ENCODE measurements around the gene SPOCK2.

SPOCK2 gene

DNA sequence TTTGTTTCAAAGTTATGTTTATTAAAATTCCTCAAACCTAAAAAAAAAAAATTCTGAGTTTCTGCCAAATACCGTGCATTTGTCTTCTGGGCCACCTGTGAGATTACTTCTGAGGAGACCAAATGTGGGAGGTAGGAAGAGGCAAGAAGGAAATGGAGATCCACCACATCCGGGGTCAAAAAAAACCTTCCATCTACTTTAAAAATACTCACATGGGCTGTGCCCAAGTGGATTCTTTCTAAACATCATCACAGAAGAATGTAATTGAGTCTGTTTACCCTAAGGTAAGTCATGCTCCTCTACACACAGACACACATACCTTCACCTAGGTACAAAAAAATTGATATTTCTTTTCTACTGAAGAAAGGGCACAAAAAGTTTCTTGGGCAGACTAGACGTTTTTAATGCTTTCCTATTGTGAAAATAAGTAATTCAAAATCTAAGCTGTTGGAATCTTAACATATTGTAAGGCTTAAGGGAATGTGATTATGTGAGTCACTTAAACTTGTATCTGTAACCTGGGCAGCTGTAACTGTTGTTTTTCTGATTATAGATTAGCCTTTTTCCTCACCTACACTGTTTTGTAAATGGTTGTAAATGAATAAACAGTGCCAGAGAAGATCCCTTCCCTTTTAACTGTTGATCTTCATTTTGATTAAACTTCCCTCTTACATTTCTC, 19.1 kb upstream of the SPOCK2 start:
- no peak for DNase-seq (ENCODE audit: low read depth)

DNA sequence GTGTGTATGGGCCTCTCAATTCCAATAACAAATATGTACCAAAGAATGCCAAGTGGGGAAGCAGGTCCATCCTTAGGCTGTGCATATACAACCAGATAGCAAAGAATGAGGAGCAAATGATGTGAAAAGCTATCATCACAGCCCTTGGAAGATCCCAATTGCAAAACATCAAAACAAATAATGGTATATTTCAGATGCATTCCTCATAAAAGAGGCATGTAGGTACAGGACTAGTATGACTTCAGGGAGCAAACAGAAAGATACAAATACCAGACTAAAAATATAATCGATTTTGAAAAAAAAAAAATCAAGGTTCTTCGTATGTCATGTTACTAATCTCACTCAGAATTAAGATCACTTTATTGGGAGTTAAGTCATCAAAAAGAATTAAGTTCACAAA, 18.5 kb upstream of the SPOCK2 start:
- no peak overlapping the region for H3K4me3 ChIP-seq (replicated peaks; ENCODE audit: low read depth, low read length)
- TF ChIP-seq, protein P1, sequence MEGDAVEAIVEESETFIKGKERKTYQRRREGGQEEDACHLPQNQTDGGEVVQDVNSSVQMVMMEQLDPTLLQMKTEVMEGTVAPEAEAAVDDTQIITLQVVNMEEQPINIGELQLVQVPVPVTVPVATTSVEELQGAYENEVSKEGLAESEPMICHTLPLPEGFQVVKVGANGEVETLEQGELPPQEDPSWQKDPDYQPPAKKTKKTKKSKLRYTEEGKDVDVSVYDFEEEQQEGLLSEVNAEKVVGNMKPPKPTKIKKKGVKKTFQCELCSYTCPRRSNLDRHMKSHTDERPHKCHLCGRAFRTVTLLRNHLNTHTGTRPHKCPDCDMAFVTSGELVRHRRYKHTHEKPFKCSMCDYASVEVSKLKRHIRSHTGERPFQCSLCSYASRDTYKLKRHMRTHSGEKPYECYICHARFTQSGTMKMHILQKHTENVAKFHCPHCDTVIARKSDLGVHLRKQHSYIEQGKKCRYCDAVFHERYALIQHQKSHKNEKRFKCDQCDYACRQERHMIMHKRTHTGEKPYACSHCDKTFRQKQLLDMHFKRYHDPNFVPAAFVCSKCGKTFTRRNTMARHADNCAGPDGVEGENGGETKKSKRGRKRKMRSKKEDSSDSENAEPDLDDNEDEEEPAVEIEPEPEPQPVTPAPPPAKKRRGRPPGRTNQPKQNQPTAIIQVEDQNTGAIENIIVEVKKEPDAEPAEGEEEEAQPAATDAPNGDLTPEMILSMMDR (IDR thresholded peaks at IDR 0.05; ENCODE audit: low read length, missing control alignments): no peak
- DNase-seq (ENCODE audit: low read depth): no peak

More for the DNA sequence above, 19.1 kb upstream of the SPOCK2 start:
- TF ChIP-seq, protein P1 (IDR thresholded peaks at IDR 0.05; ENCODE audit: low read length, missing control alignments): no peak
- H3K4me3 ChIP-seq (replicated peaks; ENCODE audit: low read depth, low read length): no peak overlapping the region

DNA sequence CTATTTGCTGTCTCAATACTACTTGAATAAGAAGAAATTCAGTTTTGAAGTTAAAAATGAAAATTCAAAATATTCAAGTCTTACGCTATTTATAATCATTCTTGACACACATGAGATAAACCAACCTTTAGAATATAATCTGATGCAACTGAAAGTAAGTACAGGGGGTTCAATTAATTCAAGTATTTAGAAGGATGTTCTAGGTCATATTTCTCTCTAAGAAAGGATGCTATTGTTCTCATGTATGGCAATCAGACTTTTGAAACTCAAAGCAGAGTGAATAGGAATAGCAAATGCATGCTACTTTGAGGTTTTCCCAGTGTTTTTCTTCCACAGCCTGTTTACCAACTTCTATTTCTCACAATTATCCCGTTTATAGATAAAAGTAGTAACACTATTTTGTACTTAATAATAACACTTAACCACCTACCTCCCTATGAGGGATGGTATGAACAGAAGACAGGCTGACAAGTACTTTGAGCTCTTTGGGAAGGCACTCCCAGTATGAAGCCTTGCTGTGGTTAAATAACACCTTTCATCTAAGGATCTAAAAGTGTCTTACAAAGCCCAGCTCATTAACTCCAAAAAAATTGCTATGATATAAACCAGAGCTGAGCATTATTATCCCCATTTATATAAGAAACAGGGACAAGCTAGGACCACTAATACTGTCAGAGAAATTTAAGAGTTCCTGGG, 18.0 kb upstream of the SPOCK2 start:
- DNase-seq (ENCODE audit: low read depth): no peak
- TF ChIP-seq, protein P1 (IDR thresholded peaks at IDR 0.05; ENCODE audit: low read length, missing control alignments): no peak
- H3K4me3 ChIP-seq (replicated peaks; ENCODE audit: low read depth, low read length): no peak overlapping the region

DNA sequence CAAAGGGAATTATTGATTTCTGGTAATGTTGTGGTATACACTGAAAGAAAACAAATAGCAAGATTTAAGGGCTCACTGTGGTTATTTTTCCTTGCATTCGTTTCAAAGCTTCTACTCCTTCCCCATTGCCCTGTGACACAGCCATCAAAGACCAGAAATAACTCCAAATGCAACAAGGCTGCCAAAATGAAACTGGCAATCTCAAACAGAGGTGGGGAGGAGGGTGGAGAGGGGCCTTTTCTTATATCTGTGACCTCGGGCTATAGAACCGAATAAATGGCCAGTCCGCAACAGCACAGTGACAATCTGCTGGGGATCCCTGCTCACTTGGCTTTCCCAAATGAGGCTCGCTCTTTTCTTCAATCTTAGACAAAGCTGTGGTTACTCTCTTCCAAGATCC, 17.4 kb upstream of the SPOCK2 start:
- no peak for DNase-seq (ENCODE audit: low read depth)
- TF ChIP-seq, protein P1 (IDR thresholded peaks at IDR 0.05; ENCODE audit: low read length, missing control alignments): no peak
- no peak overlapping the region for H3K4me3 ChIP-seq (replicated peaks; ENCODE audit: low read depth, low read length)

DNA sequence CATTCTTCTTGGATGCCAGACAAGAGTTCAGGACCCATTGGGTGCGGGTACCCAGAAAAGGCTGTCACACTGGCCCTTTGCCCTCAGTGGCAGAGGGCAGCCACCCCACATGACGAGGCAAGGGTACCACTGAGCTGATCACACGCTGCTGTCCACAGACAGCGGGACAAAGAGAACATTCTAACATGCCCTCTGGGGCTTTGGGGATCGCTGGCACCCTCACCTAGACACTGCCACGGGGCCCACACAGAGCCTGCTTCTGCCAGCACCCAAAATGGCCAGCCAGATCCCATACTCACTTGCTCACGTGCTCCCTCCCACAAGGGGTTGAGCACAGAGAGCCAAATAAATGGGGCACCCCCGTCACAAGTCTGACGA, 16.7 kb upstream of the SPOCK2 start:
- no peak overlapping the region for H3K4me3 ChIP-seq (replicated peaks; ENCODE audit: low read depth, low read length)
- DNase-seq (ENCODE audit: low read depth): no peak
- TF ChIP-seq, protein P1 (IDR thresholded peaks at IDR 0.05; ENCODE audit: low read length, missing control alignments): no peak

DNA sequence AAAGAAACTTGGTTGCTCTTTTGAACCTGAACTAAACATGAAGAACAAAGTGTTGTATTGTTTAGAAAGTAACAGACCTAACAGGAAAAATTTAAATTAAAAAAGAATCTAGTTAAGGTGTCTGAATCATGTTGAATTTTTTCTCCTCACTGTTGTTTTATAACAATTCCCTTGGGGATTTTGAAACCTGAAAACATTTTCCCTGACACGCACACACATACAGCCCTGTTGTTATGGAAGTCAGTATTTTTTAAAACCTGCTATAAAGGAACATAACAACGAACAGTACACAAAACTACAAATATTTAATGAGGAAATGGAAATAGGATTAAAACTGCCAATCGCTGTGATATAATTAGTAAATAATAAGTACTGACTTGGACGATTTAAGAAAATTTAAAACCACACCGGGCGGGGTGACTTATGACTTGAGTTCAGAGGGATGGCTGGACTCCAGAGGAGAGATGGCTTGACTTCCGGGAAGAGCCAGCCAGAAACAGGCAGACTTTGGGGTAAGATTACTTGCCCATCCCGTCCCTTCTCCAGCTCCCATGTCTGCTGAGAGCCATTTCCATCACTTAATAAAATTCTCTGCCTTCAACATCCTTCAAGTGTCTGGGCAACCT, 16.2 kb upstream of the SPOCK2 start:
- no peak for DNase-seq (ENCODE audit: low read depth)
- TF ChIP-seq, protein P1 (IDR thresholded peaks at IDR 0.05; ENCODE audit: low read length, missing control alignments): no peak
- H3K4me3 ChIP-seq (replicated peaks; ENCODE audit: low read depth, low read length): no peak overlapping the region

Data from fibroblast of pulmonary artery (primary cell).